GM21825 (cell line): Measurements from ENCODE around the gene IGSF21.
"Not testable (repeated sequence)": the region's sequence is repeated elsewhere in the genome, so short reads cannot be mapped to it uniquely, and the experiment has no call there.

Experiments
- ATAC-seq: cut with Tn5 transposase; IDR thresholded peaks from one replicate; pipeline ENCODE4 v1.9.1; 2021; ENCODE audit warnings: mild to moderate bottlenecking, moderate library complexity; ENCODE audit not compliant: unreplicated experiment

Gene IGSF21

GRCh38 chr1:18144916-18145647, 37.5 kb downstream of the IGSF21 start:
- no peak for ATAC-seq

DNA sequence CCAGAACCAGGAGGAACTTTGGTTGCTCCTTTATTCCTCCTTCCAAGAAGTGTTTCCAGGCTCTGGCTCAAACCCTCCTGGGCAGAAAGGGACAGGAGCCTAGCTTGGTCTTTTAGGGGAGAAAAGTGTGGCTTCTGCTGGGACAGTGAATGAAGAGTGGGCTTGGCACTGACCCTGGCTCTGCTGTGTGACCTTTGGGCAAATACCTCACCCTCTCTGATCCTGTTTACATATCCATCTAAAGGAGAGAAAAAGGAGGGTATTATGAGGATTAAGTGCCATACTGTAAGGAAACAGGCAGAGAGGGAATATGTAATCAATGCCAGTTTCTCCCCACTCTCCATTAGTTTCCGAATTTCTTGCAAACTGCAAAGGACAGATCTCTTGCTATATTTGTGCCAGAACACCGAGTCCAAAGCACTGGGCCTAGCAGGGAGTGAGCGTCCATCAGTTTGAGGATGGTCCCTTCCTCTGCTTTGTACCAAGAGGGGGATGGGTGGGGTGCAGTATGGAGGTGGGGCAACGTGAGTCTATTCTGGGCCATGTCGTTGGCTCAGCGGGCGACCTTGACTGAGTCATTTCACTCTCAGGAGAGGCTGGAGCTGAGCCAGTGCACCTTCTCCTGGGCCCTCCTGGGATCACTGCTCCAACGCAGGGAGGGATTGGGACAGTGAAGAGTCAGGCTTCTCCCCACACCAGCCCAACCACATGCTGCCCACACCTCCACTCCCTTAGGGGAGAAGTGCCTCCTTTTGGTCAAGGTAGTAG, 38.4 kb downstream of the IGSF21 start:
- ATAC-seq, result no peak

DNA sequence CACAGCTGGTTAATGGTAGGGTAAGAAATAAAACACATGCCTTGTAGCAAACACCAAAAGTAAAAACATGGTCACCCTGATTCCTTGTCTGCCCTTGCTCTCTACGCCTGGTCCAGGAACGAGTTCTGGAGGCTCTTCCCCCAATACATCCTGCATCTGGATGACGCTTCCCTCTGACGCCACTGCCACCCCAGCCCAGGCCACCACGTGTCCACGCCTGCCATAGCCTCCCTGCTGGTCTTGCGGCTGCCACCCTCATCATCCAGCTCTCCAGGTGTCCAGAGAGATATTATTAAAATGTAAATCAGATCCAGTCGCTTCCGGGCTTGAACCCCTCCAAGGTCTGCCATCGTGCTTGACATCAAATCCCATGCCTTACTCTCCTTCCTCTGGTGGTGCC, 39.3 kb downstream of the IGSF21 start:
- no peak for ATAC-seq

GRCh38 chr1:18147672-18148071, 40.1 kb downstream of the IGSF21 start:
- no peak for ATAC-seq

DNA sequence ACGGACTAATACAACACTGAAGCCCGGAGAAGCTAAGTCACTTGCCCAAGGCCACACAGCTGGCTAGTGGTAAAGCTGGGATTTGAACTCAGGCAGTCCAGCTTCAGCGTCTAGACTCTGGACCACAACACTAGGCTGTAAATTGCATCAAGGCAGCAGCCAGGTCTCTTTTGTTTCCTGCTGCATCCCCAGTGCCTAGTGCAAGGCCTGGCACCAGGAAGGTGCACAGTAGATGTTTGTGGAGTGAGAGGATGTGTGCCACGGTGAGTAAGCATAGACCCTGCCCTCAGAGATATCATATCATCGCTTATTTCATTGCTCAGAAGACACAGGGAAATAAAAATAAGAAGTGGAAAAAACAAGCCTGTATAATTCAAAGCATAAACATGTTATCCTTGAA, 40.9 kb downstream of the IGSF21 start:
- no peak for ATAC-seq

DNA sequence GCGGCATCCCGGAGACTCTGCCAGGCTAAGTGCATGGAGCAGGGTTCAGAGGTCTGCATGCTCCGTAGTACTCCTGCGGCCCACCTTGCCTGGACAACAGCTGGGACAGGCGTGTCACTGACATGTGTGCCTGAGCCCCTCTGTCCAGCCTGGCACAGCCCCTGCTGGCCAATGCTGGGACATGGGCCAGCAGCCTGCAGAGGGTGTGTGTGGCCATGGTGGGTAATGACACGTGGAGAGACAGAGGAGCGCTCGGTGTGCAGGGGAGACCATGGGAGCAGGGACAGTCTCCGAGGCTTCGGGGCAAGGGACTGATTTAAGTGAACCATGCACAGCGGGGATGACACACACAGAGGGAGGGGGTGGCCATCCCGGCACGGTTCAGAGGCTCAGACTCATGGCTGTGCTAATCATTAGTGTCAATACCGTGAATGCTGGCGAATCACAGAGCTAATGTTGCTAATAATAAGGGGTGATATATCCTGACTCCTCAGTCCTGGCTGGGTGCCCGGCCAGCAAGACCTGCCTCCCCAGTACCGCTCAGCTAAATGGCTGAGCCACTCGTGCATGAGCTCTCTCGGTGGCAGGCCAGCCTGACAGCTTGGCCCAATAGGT, 41.5 kb downstream of the IGSF21 start:
- ATAC-seq, result no peak

DNA sequence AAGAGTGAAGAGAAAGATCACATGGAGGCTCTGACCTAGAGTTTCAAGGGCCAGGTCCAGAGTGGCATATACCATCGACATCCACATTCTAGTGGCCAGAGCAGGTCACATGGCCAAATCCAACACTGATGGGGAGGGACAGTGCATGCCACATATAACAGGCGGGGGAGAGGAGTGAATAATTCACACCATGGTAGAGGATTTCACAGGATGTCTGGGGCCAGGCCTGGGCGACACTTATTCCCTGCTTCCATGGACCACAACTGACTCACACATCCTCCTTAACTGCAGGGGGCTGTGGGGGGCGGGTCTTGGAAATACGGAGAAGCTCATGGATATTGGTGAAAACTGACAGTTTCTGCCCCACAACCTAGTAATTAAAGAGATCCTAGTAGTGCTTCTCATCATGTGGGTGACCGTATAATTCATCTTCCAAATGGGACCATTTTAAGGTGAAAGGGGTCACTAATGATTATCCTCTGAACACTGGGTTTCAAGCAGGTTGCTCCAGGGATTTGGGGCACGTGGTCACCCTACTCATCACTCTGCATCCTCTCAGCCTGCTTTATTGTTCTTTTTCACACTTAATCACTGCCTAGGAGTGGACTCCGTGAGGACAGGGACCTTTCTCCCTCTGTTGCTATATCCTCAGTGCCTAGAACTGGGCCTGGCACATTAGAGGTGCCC, 44.0 kb downstream of the IGSF21 start:
- no peak for ATAC-seq

DNA sequence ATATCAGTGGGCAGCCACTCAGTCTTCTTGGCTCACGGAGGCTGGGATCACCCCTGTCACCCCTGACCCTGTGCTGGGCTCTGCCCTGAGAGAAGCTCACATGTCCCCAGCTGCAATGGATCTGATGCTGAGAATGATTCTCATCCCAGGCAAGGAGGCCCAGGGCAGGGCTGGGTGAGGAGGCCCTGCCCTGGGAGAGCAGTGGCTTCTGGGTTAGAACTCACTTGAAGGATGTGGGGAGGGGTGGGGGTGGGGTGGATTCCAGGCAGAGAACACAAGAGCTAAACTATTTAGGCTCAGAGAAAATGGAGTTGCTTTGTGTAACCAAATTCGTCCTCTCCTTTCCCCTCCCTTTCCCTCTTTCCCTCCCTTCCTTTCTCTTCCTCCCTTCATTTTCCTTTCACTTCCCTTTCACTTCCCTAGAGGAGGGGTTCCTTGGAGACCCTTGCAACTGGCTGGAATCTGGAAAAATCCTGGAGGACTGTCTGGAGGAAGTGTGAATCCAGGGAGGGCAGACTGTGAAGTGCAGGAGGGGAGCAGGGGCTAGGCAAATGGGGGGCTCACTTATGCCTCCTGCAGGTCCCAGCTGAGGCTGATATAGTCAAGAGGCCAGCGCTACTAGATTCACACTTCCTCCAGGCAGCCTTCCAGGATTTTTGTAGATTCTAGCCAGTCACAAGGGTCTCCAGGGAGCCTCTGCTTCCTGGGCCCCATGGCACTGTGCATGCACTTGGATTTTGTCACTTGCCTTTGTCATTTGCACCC, 47.0 kb downstream of the IGSF21 start:
- ATAC-seq, result no peak

DNA sequence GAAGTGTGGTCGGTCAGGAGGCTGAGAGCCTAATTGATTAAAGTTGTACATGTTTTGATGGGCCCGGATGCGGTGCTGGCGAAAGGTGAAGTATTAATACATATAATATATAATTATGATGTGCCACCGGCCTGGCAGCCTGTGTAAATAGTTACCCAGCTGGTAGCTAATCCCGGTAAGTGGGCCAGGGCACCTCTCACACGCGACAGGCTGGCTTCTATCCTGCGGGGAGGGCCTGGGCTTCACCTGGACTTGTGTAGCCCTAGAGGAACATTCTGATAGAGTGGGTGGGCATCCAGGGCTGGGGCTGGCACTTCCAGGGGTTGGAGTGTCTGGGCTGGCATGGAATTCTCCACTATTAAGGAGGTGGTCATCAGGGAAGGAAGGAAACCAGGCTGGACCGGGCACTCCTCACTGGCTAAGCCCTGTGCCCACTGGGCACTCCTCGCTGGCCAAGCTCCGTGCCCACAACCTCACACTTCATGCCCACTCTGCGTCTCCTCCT, 48.3 kb downstream of the IGSF21 start:
- no peak for ATAC-seq

- no peak for ATAC-seq
Observed at GRCh38 chr1:18157352-18157751, 49.8 kb downstream of the IGSF21 start.

GRCh38 chr1:18157968-18158367, 50.4 kb downstream of the IGSF21 start:
- ATAC-seq, result no peak

DNA sequence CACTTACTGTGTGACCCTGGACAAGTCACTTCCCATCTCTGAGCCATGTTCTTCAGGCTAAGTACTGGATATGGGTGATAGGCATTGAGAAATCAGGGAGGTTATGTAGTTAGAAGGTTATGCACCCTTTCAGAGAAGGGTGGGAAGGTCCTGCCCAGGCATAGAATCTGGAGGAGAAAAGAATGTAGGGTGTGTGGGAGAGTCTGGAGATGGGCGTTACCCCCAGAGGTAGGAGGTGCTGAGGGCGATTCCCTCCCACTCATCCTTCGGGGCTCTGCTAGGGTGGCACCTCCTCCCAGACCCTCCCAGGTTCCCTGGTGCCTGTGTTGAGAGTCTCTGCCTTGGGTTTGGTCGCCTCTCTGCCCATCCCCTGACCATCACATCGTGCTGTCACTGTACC, 51.1 kb downstream of the IGSF21 start:
- ATAC-seq, result no peak

GRCh38 chr1:18160290-18160942, 52.8 kb downstream of the IGSF21 start:
- ATAC-seq, result no peak

GRCh38 chr1:18161690-18162089, 54.1 kb downstream of the IGSF21 start:
- ATAC-seq, result no peak

GRCh38 chr1:18165640-18166039, 58.0 kb downstream of the IGSF21 start:
- ATAC-seq, result not testable (repeated sequence)

DNA sequence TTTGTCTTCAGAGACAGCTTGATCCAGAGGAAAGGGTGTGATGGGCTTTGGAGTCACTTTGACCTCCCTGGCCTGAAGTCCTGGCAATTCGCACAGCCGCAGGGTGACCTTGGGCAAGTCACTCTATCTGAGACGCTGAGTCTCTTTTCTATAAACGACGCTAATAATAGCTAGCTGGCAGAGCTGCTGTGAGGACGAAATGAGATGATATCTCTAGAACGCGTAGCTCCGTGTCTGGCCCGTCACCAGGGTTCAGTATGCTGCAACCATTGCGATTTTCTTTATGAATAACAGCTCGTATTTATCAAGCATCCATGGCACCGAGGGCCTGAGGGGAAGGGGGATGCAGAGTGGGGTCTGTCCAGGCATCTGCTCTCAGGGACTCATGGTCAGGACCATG, 58.7 kb downstream of the IGSF21 start:
- no peak for ATAC-seq

DNA sequence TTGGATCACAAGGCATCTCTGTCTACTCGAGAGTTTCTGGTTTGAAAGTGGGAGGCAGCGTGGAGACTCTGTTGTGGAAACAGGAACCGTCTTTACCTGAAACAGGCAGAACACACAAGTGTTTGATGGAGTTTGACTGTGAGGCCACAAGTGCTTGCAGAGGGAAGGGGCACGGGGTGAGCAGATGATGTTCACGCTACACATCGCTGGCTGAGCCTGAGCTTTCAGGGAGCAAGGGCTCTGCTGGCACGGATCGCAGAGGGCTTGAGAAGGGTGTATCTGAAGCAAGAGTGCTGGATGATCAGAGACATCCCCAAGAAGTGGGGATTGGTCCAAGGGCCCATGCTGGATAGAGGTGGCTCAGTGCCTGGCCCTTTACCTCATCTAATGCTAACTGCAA, 59.3 kb downstream of the IGSF21 start:
- no peak for ATAC-seq

DNA sequence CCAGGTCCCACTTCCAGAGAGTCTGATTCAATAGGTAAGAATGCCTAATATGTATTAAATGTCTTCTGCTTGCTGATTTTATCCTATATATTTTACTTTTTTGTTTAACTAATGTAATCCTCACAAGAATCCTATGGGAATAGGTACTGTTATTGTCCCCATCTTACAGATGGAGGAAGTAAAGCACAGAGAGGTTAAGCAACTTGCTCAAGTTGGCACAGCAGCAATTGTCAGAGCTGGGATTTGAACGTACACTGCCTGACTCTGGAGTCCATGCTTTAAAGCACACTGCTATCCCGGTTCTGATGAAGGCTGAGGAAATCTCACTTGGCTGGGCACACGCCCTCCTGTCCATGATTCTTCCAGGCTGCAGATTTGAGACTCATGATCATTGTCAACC, 62.8 kb downstream of the IGSF21 start:
- ATAC-seq, result no peak

GRCh38 chr1:18174037-18174436, 66.4 kb downstream of the IGSF21 start:
- ATAC-seq, result no peak

- no peak for ATAC-seq
Observed at GRCh38 chr1:18175051-18175450, 67.5 kb downstream of the IGSF21 start.
